H1 (cell line): ENCODE results near the gene DNLZ. TPM values are rescaled to one million over a fixed set of nuclear protein-coding genes. Genes with fewer than 3 reads are reported as not detected.

Source experiments
- CTCF ChIP-seq, 3 experiments: IDR thresholded peaks; 1 replicate in 2 of 3; 2 replicates in 1 of 3; pipeline versions ENCODE4 v1.5.1 to v1.6.1; 2011; ENCODE audit warnings: low read length in 3 of 3, mild to moderate bottlenecking in 3 of 3, inconsistent platforms in 2 of 3, low read depth in 1 of 3, moderate library complexity in 1 of 3; ENCODE audit not compliant: insufficient read depth in 1 of 3; ENCODE audit errors: control extremely low read depth in 1 of 3
- EGR1 ChIP-seq: IDR thresholded peaks from 2 replicates; pipeline ENCODE4 v1.6.1; 2011; ENCODE audit warnings: low read depth, low read length, borderline replicate concordance
- MAX ChIP-seq: IDR thresholded peaks from 2 replicates; pipeline ENCODE4 v1.6.1; 2012; ENCODE audit warnings: inconsistent platforms
- POLR2A ChIP-seq, 2 experiments: IDR thresholded peaks; 1 replicate in 1 of 2; 2 replicates in 1 of 2; pipeline ENCODE4 v1.6.1; 2011; ENCODE audit warnings: low read depth in 2 of 2, low read length in 2 of 2, mild to moderate bottlenecking in 2 of 2; ENCODE audit errors: control extremely low read depth in 1 of 2
- POLR2AphosphoS5 ChIP-seq: IDR thresholded peaks from 2 replicates; pipeline ENCODE4 v1.6.1; 2011; ENCODE audit warnings: low read depth, low read length
- SP4 ChIP-seq: IDR thresholded peaks from 2 replicates; pipeline ENCODE4 v1.6.1; 2012; ENCODE audit warnings: low read length, inconsistent platforms
- TAF1 ChIP-seq: IDR thresholded peaks from 2 replicates; pipeline ENCODE4 v1.6.1; 2011; ENCODE audit warnings: mild to moderate bottlenecking, low read depth, low read length
- polyA plus RNA-seq, 7 experiments: library from polyadenylated mRNA; depleted of rRNA in 3 of 7; stranded (reverse) in 5 of 7; unstranded in 2 of 7; fragments of >200 nt in 5 of 7; fragments of 200-250 nt in 2 of 7; gene quantifications; 1 replicate in 5 of 7; 2 replicates in 1 of 7; 4 replicates in 1 of 7; pipeline versions ENCODE4 v1.2.1 to v1.2.3, GENCODE V29; 2011 to 2013; ENCODE audit warnings: missing spikeins in 2 of 7, mixed read lengths in 2 of 7
- total RNA-seq: library from RNA; stranded (reverse); fragmentation: NEBNext Ultra II Directional; extraction: Animal tissue kit (Norgen Biotek cat#: 25700); gene quantifications from 2 replicates; pipeline ENCODE4 v1.2.1, GENCODE V29; 2021

The DNLZ gene
- total and polyA plus RNA-seq, 2 of the 8 experiments (the other 6 are each of a cell fraction or from before 2014, with no cell fraction given) = 11.6 to 17.9 TPM

- peak in 2 of 3 experiments; percentile 6 to 22; a peak in 3 of 4 replicates for TF ChIP-seq CTCF (IDR thresholded peaks at IDR 0.05; ENCODE audit: control extremely low read depth in 1 of 3, insufficient read depth in 1 of 3, low read depth in 1 of 3, low read length in 3 of 3)
- peak; percentile 94; the same call in 1 of the 2 replicates for TF ChIP-seq SP4
- peak; percentile 56; the same call in 1 of the 2 replicates for TF ChIP-seq EGR1
- peak; percentile 40; the same call in 1 of the 2 replicates for TF ChIP-seq TAF1
- TF ChIP-seq POLR2AphosphoS5 = peak; percentile 22; the same call in 1 of the 2 replicates
- 0 out of 2 replicates have a peak, but pooled peaks have one; percentile 9 for TF ChIP-seq MAX
- TF ChIP-seq POLR2A (IDR thresholded peaks at IDR 0.05; ENCODE audit: control extremely low read depth in 1 of 2, low read depth in 2 of 2, low read length in 2 of 2) = 0 out of 3 replicates have a peak, but pooled peaks of 1 of the 2 experiments have one; percentile 32
These were observed 21.1 kb downstream of the DNLZ start (continued) for GRCh38 chr9:136342181-136343120.
